ENCODE measurements around the gene GIPC3.

DNA sequence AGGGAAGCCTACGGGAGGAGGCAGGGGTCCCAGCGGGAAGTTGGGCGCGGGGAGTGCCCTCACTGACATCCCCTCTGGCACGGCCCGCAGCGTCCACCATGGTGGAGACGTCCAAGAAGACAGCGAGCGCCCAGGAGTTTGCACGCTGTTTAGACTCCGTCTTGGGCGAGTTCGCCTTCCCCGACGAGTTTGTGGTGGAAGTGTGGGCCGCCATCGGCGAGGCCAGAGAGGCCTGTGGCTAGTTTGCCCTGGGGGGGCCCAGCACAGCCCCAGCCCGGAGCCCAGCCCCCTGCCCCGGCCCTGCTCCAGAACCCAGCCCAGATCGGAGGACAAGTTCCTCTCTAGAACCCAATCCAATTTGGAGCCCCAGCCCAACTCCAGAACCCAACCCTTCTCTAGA lies 4.7 kb downstream of the GIPC3 start:
- TF ChIP-seq CTCF (IDR thresholded peaks at IDR 0.05) (no peak), EP300 (IDR thresholded peaks at IDR 0.05) (no peak)

Data from ovary (tissue), 3 donors.